SK-N-SH (cell line): Measurements from ENCODE around the gene CSNK1G2. TPM values are rescaled to one million over a fixed set of nuclear protein-coding genes. Genes with fewer than 3 reads are reported as not detected.

Experiments
- CTCF ChIA-PET: fragments of 300-600, 350-600 bp; formaldehyde crosslinking; extraction: SDS; loops from one replicate; lab custom pipeline; 2021; lab: Yijun Ruan, JAX
- POLR2A ChIA-PET: fragments of 350-600 bp; sonication (Branson Sonifier 250); formaldehyde crosslinking; extraction: SDS; loops from one replicate; lab custom pipeline; 2020; ENCODE audit warnings: antibody characterized with exemption, inconsistent platforms; lab: Yijun Ruan, JAX
- DNase-seq: peaks from one replicate; pipeline ENCODE4 v3.0.0; 2012
- H2AFZ ChIP-seq: fragments of 200-600 bp; sonication (generic); 2 replicates; pipeline ENCODE4 v1.8.1; 2016; ENCODE audit warnings: antibody characterized with exemption, mild to moderate bottlenecking, low read depth
- H3F3A ChIP-seq: fragments of 200-600 bp; sonication (generic); replicated peaks from 2 replicates; pipeline ENCODE3; 2016; ENCODE audit warnings: antibody characterized with exemption, mild to moderate bottlenecking; ENCODE audit not compliant: insufficient read depth
- H3K27ac ChIP-seq, 2 experiments: fragments of 200-500 bp in 1 of 2; fragments of 200-600 bp in 1 of 2; sonication (Bioruptor generic) in 1 of 2; sonication (generic), shearing (Covaris generic) in 1 of 2; 2 replicates each; pipeline versions ENCODE4 v1.5.1 to v1.6.1; 2014 to 2016; ENCODE audit warnings: low read depth in 2 of 2, inconsistent platforms in 1 of 2, low read length in 1 of 2, mild to moderate bottlenecking in 1 of 2, mixed read lengths in 1 of 2
- H3K27me3 ChIP-seq: fragments of 200-600 bp; sonication (generic), shearing (Covaris generic); 2 replicates; pipeline ENCODE4 v1.6.1; 2016; ENCODE audit warnings: mixed run types; ENCODE audit not compliant: insufficient read depth
- H3K36me3 ChIP-seq, 2 experiments: fragments of 200-500 bp in 1 of 2; fragments of 200-600 bp in 1 of 2; sonication (Bioruptor generic) in 1 of 2; sonication (generic) in 1 of 2; replicated peaks in 1 of 2; 2 replicates each; pipeline versions ENCODE3 to v1.5.1; 2014 to 2016; ENCODE audit warnings: low read length in 1 of 2, mild to moderate bottlenecking in 1 of 2; ENCODE audit not compliant: insufficient read depth in 2 of 2, control insufficient read depth in 1 of 2
- H3K4me1 ChIP-seq, 2 experiments: fragments of 200-500 bp in 1 of 2; fragments of 200-600 bp in 1 of 2; sonication (Bioruptor generic) in 1 of 2; sonication (generic), shearing (Covaris generic) in 1 of 2; 2 replicates each; pipeline versions ENCODE4 v1.5.1 to v1.6.1; 2014 to 2016; ENCODE audit warnings: low read depth in 1 of 2, low read length in 1 of 2, mixed run types in 1 of 2; ENCODE audit not compliant: insufficient read depth in 2 of 2, control insufficient read depth in 1 of 2
- H3K4me2 ChIP-seq: fragments of 200-600 bp; sonication (generic), shearing (Covaris generic); 2 replicates; pipeline ENCODE4 v1.6.1; 2017; ENCODE audit warnings: mixed run types
- H3K4me3 ChIP-seq, 2 experiments: fragments of 200-500 bp in 1 of 2; fragments of 200-600 bp in 1 of 2; sonication (Bioruptor generic) in 1 of 2; sonication (generic), shearing (Covaris generic) in 1 of 2; 2 replicates each; pipeline versions ENCODE4 v1.5.1 to v1.8.1; 2014 to 2016; ENCODE audit warnings: low read depth in 2 of 2, inconsistent platforms in 1 of 2, low read length in 1 of 2, mild to moderate bottlenecking in 1 of 2, mixed read lengths in 1 of 2, moderate library complexity in 1 of 2
- H3K79me2 ChIP-seq: fragments of 200-600 bp; sonication (generic); 2 replicates; pipeline ENCODE4 v1.8.1; 2017; ENCODE audit warnings: mild to moderate bottlenecking; ENCODE audit not compliant: insufficient read depth
- H3K9ac ChIP-seq: fragments of 200-600 bp; sonication (generic); 2 replicates; pipeline ENCODE4 v1.6.1; 2017; ENCODE audit warnings: mixed run types
- H3K9me2 ChIP-seq: fragments of 200-600 bp; sonication (generic); 2 replicates; pipeline ENCODE4 v1.6.1; 2017; ENCODE audit warnings: mixed run types
- H3K9me3 ChIP-seq: fragments of 200-600 bp; sonication (generic); 2 replicates; pipeline ENCODE4 v1.6.1; 2017; ENCODE audit warnings: mixed run types, mild to moderate bottlenecking, moderate library complexity
- H4K20me1 ChIP-seq: fragments of 200-600 bp; sonication (generic); 2 replicates; pipeline ENCODE4 v1.6.1; 2017; ENCODE audit warnings: mild to moderate bottlenecking, mixed run types; ENCODE audit not compliant: insufficient read depth
- CHD2 ChIP-seq: fragments of 150-350 bp; IDR thresholded peaks from 2 replicates; pipeline ENCODE4 v1.6.1; 2018; ENCODE audit warnings: low read length; ENCODE audit not compliant: partially characterized antibody
- CTCF ChIP-seq: fragments of 200-600 bp; sonication (generic); IDR thresholded peaks from 2 replicates; pipeline ENCODE4 v1.6.1; 2017; ENCODE audit warnings: antibody characterized with exemption, mild to moderate bottlenecking, moderate library complexity
- EP300 ChIP-seq, 2 experiments: IDR thresholded peaks; 2 replicates each; pipeline versions ENCODE4 v1.4.0 to v1.6.1; 2012; ENCODE audit warnings: borderline replicate concordance in 1 of 2, low read depth in 1 of 2, low read length in 1 of 2
- FOXJ3 ChIP-seq: sonication (generic); formaldehyde crosslinking; IDR thresholded peaks from 2 replicates; pipeline ENCODE4 v1.5.1; 2020; ENCODE audit warnings: mild to moderate bottlenecking, missing genetic modification reagents
- JUND ChIP-seq: IDR thresholded peaks from 2 replicates; pipeline ENCODE4 v1.4.0; 2012
- MAX ChIP-seq: IDR thresholded peaks from 2 replicates; pipeline ENCODE4 v1.4.0; 2012; ENCODE audit warnings: low read depth
- MEF2A ChIP-seq: IDR thresholded peaks from 2 replicates; pipeline ENCODE4 v1.4.0; 2012; ENCODE audit warnings: low read depth, borderline replicate concordance
- POLR2AphosphoS5 ChIP-seq: IDR thresholded peaks from 2 replicates; pipeline ENCODE4 v1.6.1; 2012; ENCODE audit warnings: low read depth, low read length
- RAD21 ChIP-seq: IDR thresholded peaks from 2 replicates; pipeline ENCODE4 v1.6.1; 2012; ENCODE audit warnings: mild to moderate bottlenecking, low read length
- RFX5 ChIP-seq: IDR thresholded peaks from 2 replicates; pipeline ENCODE4 v1.6.1; 2012; ENCODE audit warnings: mild to moderate bottlenecking, improper control_type of control experiment, low read length
- RXRA ChIP-seq: IDR thresholded peaks from 2 replicates; pipeline ENCODE4 v1.4.0; 2012; ENCODE audit warnings: low read depth, mild to moderate bottlenecking, borderline replicate concordance
- SMC3 ChIP-seq: IDR thresholded peaks from 2 replicates; pipeline ENCODE4 v1.6.1; 2012; ENCODE audit warnings: low read depth, low read length, improper control_type of control experiment
- TAF1 ChIP-seq: IDR thresholded peaks from 2 replicates; pipeline ENCODE4 v1.6.1; 2012; ENCODE audit warnings: low read depth, mild to moderate bottlenecking, low read length, moderate library complexity, borderline replicate concordance
- USF1 ChIP-seq: IDR thresholded peaks from 2 replicates; pipeline ENCODE4 v1.4.0; 2012; ENCODE audit warnings: low read depth, borderline replicate concordance
- YY1 ChIP-seq: IDR thresholded peaks from 2 replicates; pipeline ENCODE4 v1.4.0; 2012; ENCODE audit warnings: low read depth, mild to moderate bottlenecking
- WGBS: methylation state at CpG from one replicate; pipeline ENCODE4 v1.1.6; 2017; ENCODE audit warnings: low lambda C conversion rate; 5-methylcytosine and 5-hydroxymethylcytosine counted together
- polyA plus RNA-seq, 3 experiments: library from polyadenylated mRNA; depleted of rRNA; stranded (reverse); fragments of >200 nt; gene quantifications; 2 replicates each; pipeline ENCODE4 v1.2.3, GENCODE V29; 2012

Gene CSNK1G2
- polyA plus RNA-seq, 1 of the 3 experiments (the other 2 are of a cell fraction): 79.4 TPM

GRCh38 chr19:2014731-2015607 is 74.0 kb downstream of the CSNK1G2 start:
- no peaks in the 10 kb centered on the region for H3K36me3 ChIP-seq
- CTCF ChIA-PET: no interaction called here
- peak overlapping the region; percentile 61 for H3K9ac ChIP-seq
- H3K9me3 ChIP-seq: no peaks in the 10 kb centered on the region
- peak overlapping the region; percentile 94 for H3K4me2 ChIP-seq
- POLR2A ChIA-PET: interaction anchor here (1.7 kb wide), 1 partner anchor 37 kb away, joined by 5 read pairs; no protein-coding TSS in a partner anchor
- H3K27ac ChIP-seq: peak overlapping the region in 1 of 2 experiments; percentile 71; a peak in 1 of 4 replicates
- H3F3A ChIP-seq: peaks cover 9% of the 10 kb centered on the region
- DNase-seq: peak; percentile 59
- peaks cover 4 to 18% of the 10 kb centered on the region in 2 experiments; a peak in 2 of 4 replicates for H3K4me1 ChIP-seq
- TF ChIP-seq YY1: no peak
- TF ChIP-seq FOXJ3 (CRISPR knock-in tag): no peak
- no peak for TF ChIP-seq CTCF
- TF ChIP-seq RXRA: no peak
- TF ChIP-seq SMC3: no peak
- no peak for TF ChIP-seq CHD2
- TF ChIP-seq POLR2AphosphoS5: no peak
- no peak for TF ChIP-seq USF1
- TF ChIP-seq JUND: no peak
- no peak for TF ChIP-seq TAF1
- TF ChIP-seq RAD21: no peak
- TF ChIP-seq MEF2A: no peak
- TF ChIP-seq RFX5: no peak
- H2AFZ ChIP-seq: no peak overlapping the region
- peaks cover 63% of the 10 kb centered on the region for H3K79me2 ChIP-seq
- no peaks in the 10 kb centered on the region for H3K27me3 ChIP-seq
- H3K4me3 ChIP-seq: peak overlapping the region; percentile 60 to 64
- 38% methylated on average over 13 of the region's 74 CpGs for WGBS
- no peaks in the 10 kb centered on the region for H3K9me2 ChIP-seq
- H4K20me1 ChIP-seq: peaks cover 14% of the 10 kb centered on the region

GRCh38 chr19:2015608-2015950 is 74.6 kb downstream of the CSNK1G2 start, which contains the start of gene BTBD2:
Gene BTBD2, minus strand, starts transcription at chr19:2015714. Its CDS starts 11 bp downstream, at chr19:2015703.
- CTCF ChIA-PET: interaction anchor here (2.0 kb wide), 1 partner anchor 85 kb away, joined by 10 read pairs; no protein-coding TSS in a partner anchor
- Histone ChIP-seq H3K79me2 (peaks cover 57% of the 10 kb centered on the region), H3K27me3 (no peaks in the 10 kb centered on the region), H2AFZ (peak within 1 kb of the TSS; percentile 88; the same call in 1 of the 2 replicates), H3K36me3 (no peaks in the 10 kb centered on the region), H3K9ac (peak within 1 kb of the TSS; percentile 61), H3F3A (peaks cover 9% of the 10 kb centered on the region), H3K4me3 (peak within 1 kb of the TSS; percentile 60 to 64), H3K9me3 (no peaks in the 10 kb centered on the region), H3K4me2 (peak within 1 kb of the TSS; percentile 94), H4K20me1 (peaks cover 7% of the 10 kb centered on the region), H3K27ac (peak within 1 kb of the TSS; percentile 48 to 89; a peak in 3 of 4 replicates), H3K9me2 (no peaks in the 10 kb centered on the region), H3K4me1 (peaks cover 4 to 18% of the 10 kb centered on the region in 2 experiments; a peak in 2 of 4 replicates)
- TF ChIP-seq YY1 (peak; percentile 86), POLR2AphosphoS5 (0 out of 2 replicates have a peak, but pooled peaks have one; percentile 23), CHD2 (no peak), TAF1 (peak; percentile 73), EP300 (IDR thresholded peaks at IDR 0.05; ENCODE audit: borderline replicate concordance in 1 of 2, low read depth in 1 of 2, low read length in 1 of 2) (no peak), MAX (0 out of 2 replicates have a peak, but pooled peaks have one; percentile 19)
- WGBS: under 1% methylated on average over 20 of the region's 20 CpGs
- POLR2A ChIA-PET: interaction anchor here (1.7 kb wide), 1 partner anchor 36 kb away, joined by 5 read pairs; no protein-coding TSS in a partner anchor
- peak; percentile 92 for DNase-seq
